HepG2 (cell line): Measurements from ENCODE around the gene IPO13. TPM values are rescaled to one million over a fixed set of nuclear protein-coding genes. Genes with fewer than 3 reads are reported as not detected.

ENCODE experiments used
- AKAP8 ChIP-seq: sonication (generic); formaldehyde crosslinking; IDR thresholded peaks from 2 replicates; pipeline ENCODE4 v1.5.1; 2020; ENCODE audit warnings: mild to moderate bottlenecking, missing genetic modification reagents
- CREB1 ChIP-seq, 2 experiments: fragments of 450-650 bp in 1 of 2; IDR thresholded peaks; 2 replicates each; pipeline ENCODE4 v1.6.1; 2016 to 2017; ENCODE audit warnings: control low read depth in 1 of 2, mild to moderate bottlenecking in 1 of 2, missing compliant biosample characterization in 1 of 2, missing genetic modification characterization in 1 of 2
- CREM ChIP-seq, 2 experiments: sonication (generic) in 1 of 2; formaldehyde crosslinking in 1 of 2; IDR thresholded peaks; 2 replicates each; pipeline versions ENCODE4 v1.4.0 to v1.6.1; 2016 to 2020; ENCODE audit warnings: antibody characterized with exemption in 1 of 2, mild to moderate bottlenecking in 1 of 2, missing genetic modification reagents in 1 of 2
- HNRNPK ChIP-seq: fragments of 200-400 bp; formaldehyde crosslinking; IDR thresholded peaks from 2 replicates; pipeline ENCODE4 v1.6.1; 2018; ENCODE audit warnings: low read length, low read depth, moderate library complexity, mild to moderate bottlenecking; ENCODE audit not compliant: poor library complexity, severe bottlenecking
- MYC ChIP-seq: sonication (generic); formaldehyde crosslinking; IDR thresholded peaks from 2 replicates; pipeline ENCODE4 v1.9.0; 2021; ENCODE audit warnings: missing genetic modification reagents, borderline replicate concordance
- NR3C1 ChIP-seq: sonication (generic); formaldehyde crosslinking; IDR thresholded peaks from 2 replicates; pipeline ENCODE4 v1.4.0; 2020; ENCODE audit warnings: missing genetic modification reagents
- REPIN1 ChIP-seq: sonication (generic); formaldehyde crosslinking; IDR thresholded peaks from 2 replicates; pipeline ENCODE4 v1.8.0; 2022; ENCODE audit warnings: missing genetic modification reagents, low read depth, mild to moderate bottlenecking, borderline replicate concordance
- SUZ12 ChIP-seq: fragments of 150-350 bp; IDR thresholded peaks from 2 replicates; pipeline ENCODE4 v1.6.1; 2014; ENCODE audit warnings: low read depth, low read length
- TCF12 ChIP-seq, 2 experiments: fragments of 450-650 bp in 1 of 2; sonication (generic) in 1 of 2; formaldehyde crosslinking in 1 of 2; IDR thresholded peaks; 2 replicates each; pipeline versions ENCODE4 v1.6.1 to v1.8.0; 2017 to 2022; ENCODE audit warnings: antibody characterized with exemption in 1 of 2, mild to moderate bottlenecking in 1 of 2, missing genetic modification reagents in 1 of 2, moderate library complexity in 1 of 2
- THAP11 ChIP-seq: IDR thresholded peaks from 2 replicates; pipeline ENCODE4 v1.6.1; 2016; ENCODE audit warnings: missing biosample characterization, missing genetic modification reagents
- USF2 ChIP-seq, 2 experiments: sonication (generic) in 1 of 2; formaldehyde crosslinking in 1 of 2; IDR thresholded peaks; 2 replicates each; pipeline versions ENCODE4 v1.5.1 to v1.6.1; 2011 to 2020; ENCODE audit warnings: borderline replicate concordance in 1 of 2, low read depth in 1 of 2, low read length in 1 of 2, mild to moderate bottlenecking in 1 of 2, missing genetic modification reagents in 1 of 2, moderate library complexity in 1 of 2
- YEATS4 ChIP-seq: sonication (generic); formaldehyde crosslinking; IDR thresholded peaks from 2 replicates; pipeline ENCODE4 v1.4.0; 2020; ENCODE audit warnings: missing genetic modification reagents, borderline replicate concordance
- ZBTB33 ChIP-seq: sonication (generic); formaldehyde crosslinking; IDR thresholded peaks from 2 replicates; pipeline ENCODE4 v1.4.0; 2020; ENCODE audit warnings: missing genetic modification reagents
- ZC3H13 ChIP-seq: sonication (generic); formaldehyde crosslinking; IDR thresholded peaks from 2 replicates; pipeline ENCODE4 v1.8.1; 2023; ENCODE audit warnings: mild to moderate bottlenecking, missing genetic modification reagents, moderate library complexity
- ZFY ChIP-seq: sonication (generic); formaldehyde crosslinking; IDR thresholded peaks from 2 replicates; pipeline ENCODE4 v1.4.0; 2020; ENCODE audit warnings: missing genetic modification reagents
- ZNF296 ChIP-seq: sonication (generic); formaldehyde crosslinking; conservative IDR thresholded peaks from 2 replicates; pipeline ENCODE4 v1.5.0; 2020; ENCODE audit warnings: mild to moderate bottlenecking, missing genetic modification reagents
- ZNF574 ChIP-seq: sonication (generic); formaldehyde crosslinking; IDR thresholded peaks from 2 replicates; pipeline ENCODE4 v1.4.0; 2020; ENCODE audit warnings: missing genetic modification reagents
- ZNF724P ChIP-seq: sonication (generic); formaldehyde crosslinking; IDR thresholded peaks from 2 replicates; pipeline ENCODE4 v1.8.0; 2022; ENCODE audit warnings: missing genetic modification reagents, borderline replicate concordance
- ZNF891 ChIP-seq: sonication (generic); formaldehyde crosslinking; IDR thresholded peaks from 2 replicates; pipeline ENCODE4 v1.5.0; 2020; ENCODE audit warnings: mild to moderate bottlenecking, missing genetic modification reagents
- polyA plus RNA-seq, 8 experiments: library from polyadenylated mRNA; depleted of rRNA in 3 of 8; stranded (reverse) in 7 of 8; unstranded in 1 of 8; fragments of >200 nt; fragmentation: Illumina TruSeq in 4 of 8; extraction: Trizol in 4 of 8; gene quantifications; 2 replicates each; pipeline versions ENCODE4 v1.2.1 to v1.2.3, GENCODE V29; 2011 to 2016; ENCODE audit warnings: low read depth in 4 of 8, missing spikeins in 1 of 8, mixed read lengths in 1 of 8; ENCODE audit not compliant: insufficient read depth in 1 of 8
- total RNA-seq, 5 experiments: library from RNA; depleted of rRNA; stranded (reverse); fragments of >200 nt; fragmentation: Illumina TruSeq; extraction: Trizol; gene quantifications; 2 replicates each; pipeline ENCODE4 v1.2.3, GENCODE V29; 2016; ENCODE audit warnings: low read depth in 1 of 5
- TF ChIP-seq, protein P1 (sequence below): sonication (generic); IDR thresholded peaks from 2 replicates; pipeline ENCODE4 v1.6.1; 2016; ENCODE audit warnings: low read depth, borderline replicate concordance

The IPO13 gene
- total and polyA plus RNA-seq, 2 of the 13 experiments (the other 11 are each of a cell fraction or from before 2014, with no cell fraction given): 12.9 to 15.6 TPM

DNA sequence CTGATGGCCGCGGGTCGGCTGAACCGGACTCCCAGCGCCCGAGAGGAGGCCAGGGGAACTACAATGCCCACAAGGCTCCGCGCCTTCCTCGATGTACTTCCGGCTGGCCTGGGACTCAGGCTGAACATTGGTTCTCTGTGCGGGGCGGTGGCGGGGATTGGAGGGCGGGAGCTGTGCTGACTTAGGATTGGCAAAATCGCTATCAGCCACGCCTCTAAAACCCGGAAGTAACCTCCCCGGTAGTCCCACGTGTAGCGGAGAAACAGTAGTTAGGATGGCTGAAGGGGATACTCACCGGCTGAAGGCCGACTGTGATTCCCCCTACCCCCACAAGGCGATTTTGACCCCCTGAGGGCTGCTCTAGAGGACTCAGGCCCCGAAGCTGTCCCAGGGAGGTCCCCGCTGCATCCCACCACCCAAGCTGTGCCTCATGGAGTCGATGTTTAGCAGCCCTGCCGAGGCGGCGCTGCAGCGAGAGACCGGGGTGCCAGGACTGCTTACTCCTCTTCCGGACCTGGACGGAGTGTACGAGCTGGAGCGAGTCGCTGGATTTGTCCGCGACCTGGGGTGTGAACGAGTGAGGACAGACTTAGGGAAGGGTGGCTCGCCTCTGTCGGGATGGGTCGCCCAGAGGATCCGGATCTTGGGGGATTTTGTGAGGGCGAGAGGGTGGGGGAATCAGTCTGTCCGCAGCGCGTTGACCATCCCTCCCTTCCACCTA lies 23.2 kb downstream of the IPO13 start, which contains the start of gene DPH2 (continued):
- TF ChIP-seq ZNF574 (CRISPR knock-in tag) (peak; percentile 53; the same call in 1 of the 2 replicates), CREB1 (IDR thresholded peaks at IDR 0.05) (peak; percentile 53; the same call in 1 of the 2 replicates), CREB1 (CRISPR knock-in tag; IDR thresholded peaks at IDR 0.05) (peak; percentile 92), CREM (IDR thresholded peaks at IDR 0.05) (peak; percentile 91), CREM (CRISPR knock-in tag; IDR thresholded peaks at IDR 0.05) (no peak), THAP11 (peak; percentile 99), ZC3H13 (CRISPR knock-in tag) (0 out of 2 replicates have a peak, but pooled peaks have one; percentile 0), ZNF891 (CRISPR knock-in tag) (peak; percentile 23; the same call in 1 of the 2 replicates), ZNF724P (CRISPR knock-in tag) (peak; percentile 45; the same call in 1 of the 2 replicates), HNRNPK (no peak), REPIN1 (CRISPR knock-in tag) (no peak), ZNF296 (CRISPR knock-in tag) (no peak), SUZ12 (peak; percentile 69), ZFY (CRISPR knock-in tag) (peak; percentile 75), AKAP8 (CRISPR knock-in tag) (no peak), NR3C1 (CRISPR knock-in tag) (no peak), ZBTB33 (no peak), TCF12 (IDR thresholded peaks at IDR 0.05) (no peak), TCF12 (CRISPR knock-in tag; IDR thresholded peaks at IDR 0.05) (no peak), YEATS4 (CRISPR knock-in tag) (peak; percentile 73), USF2 (IDR thresholded peaks at IDR 0.05; ENCODE audit: low read depth, low read length) (peak; percentile 56; the same call in 1 of the 2 replicates), USF2 (CRISPR knock-in tag; IDR thresholded peaks at IDR 0.05; ENCODE audit: borderline replicate concordance) (0 out of 2 replicates have a peak, but pooled peaks have one; percentile 19), MYC (CRISPR knock-in tag) (peak; percentile 86)
- TF ChIP-seq, protein P1, sequence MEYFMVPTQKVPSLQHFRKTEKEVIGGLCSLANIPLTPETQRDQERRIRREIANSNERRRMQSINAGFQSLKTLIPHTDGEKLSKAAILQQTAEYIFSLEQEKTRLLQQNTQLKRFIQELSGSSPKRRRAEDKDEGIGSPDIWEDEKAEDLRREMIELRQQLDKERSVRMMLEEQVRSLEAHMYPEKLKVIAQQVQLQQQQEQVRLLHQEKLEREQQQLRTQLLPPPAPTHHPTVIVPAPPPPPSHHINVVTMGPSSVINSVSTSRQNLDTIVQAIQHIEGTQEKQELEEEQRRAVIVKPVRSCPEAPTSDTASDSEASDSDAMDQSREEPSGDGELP: no peak
